GM12873 (cell line): ENCODE results near the gene PRKRA.

Source experiments
- CTCF ChIP-seq: IDR thresholded peaks from 2 replicates; pipeline ENCODE4 v1.5.1; 2012; ENCODE audit warnings: low read depth, mild to moderate bottlenecking, moderate library complexity, low read length, control low read depth; ENCODE audit not compliant: insufficient read depth; ENCODE audit errors: missing control alignments

The PRKRA gene

DNA sequence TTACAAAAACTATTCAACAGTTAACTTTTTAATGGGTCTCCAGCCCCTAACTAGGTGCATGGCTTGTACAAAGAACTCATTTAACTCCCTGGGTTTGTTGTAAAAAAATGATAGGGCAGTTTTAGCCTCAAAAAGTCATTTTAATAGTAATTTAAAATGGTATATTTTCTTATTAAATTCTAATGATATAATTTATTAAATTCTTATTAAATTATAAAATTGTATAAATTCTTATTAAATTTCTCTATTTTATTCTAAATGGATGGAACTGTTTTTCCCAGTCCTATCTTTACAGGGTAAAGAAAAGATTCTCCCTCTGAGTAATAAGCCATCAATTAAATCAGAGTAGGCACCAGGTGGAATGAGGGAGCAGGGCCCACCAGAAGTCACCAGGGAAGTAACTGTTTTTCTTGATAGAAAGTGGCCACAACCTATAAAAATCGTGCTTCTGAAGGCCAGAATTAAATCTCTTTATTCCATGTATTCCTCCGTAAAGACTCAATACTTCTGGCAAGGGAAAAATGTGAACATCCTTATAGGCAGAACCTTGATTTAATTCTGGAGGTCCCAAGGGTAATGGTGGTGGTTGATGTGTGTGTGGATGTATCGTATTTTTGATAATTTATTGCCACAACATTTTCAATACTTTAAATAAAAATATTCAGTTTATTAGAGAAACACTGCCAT, 26.6 kb upstream of the PRKRA start:
- no peak for TF ChIP-seq CTCF

DNA sequence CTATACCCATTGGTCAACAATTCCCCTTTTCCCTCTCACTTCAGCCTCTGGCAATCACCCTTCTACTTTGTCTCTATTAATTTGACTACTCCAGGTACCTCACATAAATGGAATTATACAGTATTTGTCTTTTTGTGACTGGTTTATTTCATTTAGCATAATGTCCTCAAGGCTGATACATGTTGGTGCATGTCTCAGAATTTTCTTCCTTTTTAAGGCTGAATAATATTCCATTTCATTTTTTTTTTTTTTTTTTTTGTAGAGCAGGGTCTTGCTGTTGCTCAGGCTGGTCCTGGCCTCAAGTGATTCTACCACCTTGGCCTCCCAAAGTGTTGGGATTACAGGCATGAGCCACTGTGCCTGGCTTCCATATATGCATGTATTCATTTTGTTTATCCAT, 25.5 kb upstream of the PRKRA start:
- no peak for TF ChIP-seq CTCF

DNA sequence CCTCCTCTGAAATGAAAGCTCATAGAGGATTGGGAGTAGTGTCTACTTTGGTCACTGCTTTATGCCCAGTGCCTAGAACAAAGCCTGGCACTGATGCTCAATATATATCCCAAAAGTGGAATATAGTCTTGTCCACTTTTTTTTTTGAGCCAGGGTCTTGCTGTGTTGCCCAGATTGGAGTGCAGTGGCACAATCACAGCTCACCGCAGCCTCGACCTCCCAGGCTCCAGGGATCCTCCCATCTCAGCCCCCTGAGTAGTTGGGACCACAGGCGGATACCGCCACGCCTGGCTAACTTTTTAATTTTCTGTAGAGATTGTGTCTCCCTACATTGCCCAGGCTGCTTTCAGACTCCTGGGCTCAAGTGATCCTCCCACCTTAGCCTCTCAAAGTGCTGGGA, 23.6 kb upstream of the PRKRA start:
- no peak for TF ChIP-seq CTCF

DNA sequence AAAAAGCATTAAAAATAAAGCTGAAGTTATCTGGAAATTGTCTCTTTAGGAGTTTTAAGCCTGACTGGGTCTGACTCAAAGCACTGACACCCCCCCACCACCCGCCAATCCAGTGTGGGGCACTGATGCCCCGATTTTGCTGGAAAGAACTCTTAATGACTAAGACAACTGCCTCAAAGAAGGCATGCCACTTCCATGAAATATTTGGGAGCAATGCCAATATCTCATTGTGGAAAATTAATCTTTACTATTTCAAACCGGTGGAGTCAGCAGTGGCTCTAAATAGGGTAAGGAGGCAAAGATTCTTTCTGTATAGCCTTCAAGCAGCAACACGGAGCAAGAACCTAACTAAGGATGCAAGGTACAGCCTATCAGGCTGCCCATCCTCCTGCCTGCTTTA, 23.0 kb upstream of the PRKRA start:
- no peak for TF ChIP-seq CTCF

DNA sequence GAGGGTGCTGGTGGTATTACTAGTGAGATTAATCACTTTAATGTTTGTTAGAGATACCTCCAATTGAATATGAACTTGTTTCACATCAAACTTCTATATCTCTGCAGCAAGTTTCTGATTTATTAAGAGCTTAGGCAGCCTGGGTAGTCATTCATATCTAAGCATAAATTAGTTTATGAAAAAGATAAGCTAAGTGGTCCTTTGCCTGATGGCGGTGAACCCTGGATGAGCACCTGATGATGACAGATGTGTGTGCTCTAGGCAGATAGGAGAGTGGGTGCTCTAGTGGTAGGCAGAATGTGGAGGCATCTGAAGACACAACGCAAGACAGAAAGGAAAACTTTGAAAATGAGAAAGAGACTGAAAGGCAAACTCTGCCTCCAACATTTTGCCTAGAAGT, 22.4 kb upstream of the PRKRA start:
- TF ChIP-seq CTCF, result no peak

GRCh38 chr2:178469219-178469849, 18.4 kb upstream of the PRKRA start:
- TF ChIP-seq CTCF, result no peak

DNA sequence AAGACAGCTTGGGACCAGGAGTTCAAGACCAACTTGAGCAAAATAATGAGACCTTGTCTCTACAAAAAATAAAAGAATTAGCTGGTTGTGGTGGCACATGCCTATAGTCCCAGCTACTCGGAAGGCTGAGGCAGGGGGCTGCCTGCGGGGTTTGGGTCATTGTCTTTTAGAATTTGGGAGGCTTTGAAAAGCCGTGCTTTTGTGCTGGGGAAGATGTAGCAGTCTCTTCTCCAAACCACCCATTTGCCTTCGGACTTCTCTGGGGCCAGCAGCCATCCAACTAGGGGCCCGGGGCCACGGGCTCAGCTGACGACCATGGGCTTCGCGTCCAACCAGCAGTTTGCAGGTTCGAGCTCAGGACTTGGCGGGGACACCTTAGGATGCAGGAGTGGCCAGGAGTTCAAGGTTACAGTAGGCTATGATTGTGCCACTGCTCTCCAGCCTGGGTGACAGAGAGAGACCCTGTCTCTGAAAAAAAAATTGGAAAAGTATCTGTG, 6.5 kb upstream of the PRKRA start:
- TF ChIP-seq CTCF, result no peak
